HepG2 (cell line): Measurements from ENCODE around the gene SOAT1. TPM values are rescaled to one million over a fixed set of nuclear protein-coding genes. Genes with fewer than 3 reads are reported as not detected.

ENCODE experiments used
- E2F1 ChIP-seq: sonication (generic); formaldehyde crosslinking; IDR thresholded peaks from 2 replicates; pipeline ENCODE4 v1.5.0; 2020; ENCODE audit warnings: missing genetic modification reagents
- ELF1 ChIP-seq: sonication (generic); formaldehyde crosslinking; IDR thresholded peaks from 2 replicates; pipeline ENCODE4 v1.4.0; 2020; ENCODE audit warnings: missing genetic modification reagents
- ELF3 ChIP-seq: IDR thresholded peaks from 2 replicates; pipeline ENCODE4 v1.6.1; 2016; ENCODE audit warnings: missing genetic modification reagents, missing compliant biosample characterization
- ELF4 ChIP-seq: sonication (generic); formaldehyde crosslinking; IDR thresholded peaks from 2 replicates; pipeline ENCODE4 v1.5.0; 2020; ENCODE audit warnings: missing genetic modification reagents, mild to moderate bottlenecking, moderate library complexity, borderline replicate concordance
- GABPB1 ChIP-seq: IDR thresholded peaks from 2 replicates; pipeline ENCODE4 v1.6.1; 2016; ENCODE audit warnings: mild to moderate bottlenecking, missing genetic modification reagents, moderate library complexity, missing compliant biosample characterization
- IKZF5 ChIP-seq: IDR thresholded peaks from 2 replicates; pipeline ENCODE4 v1.6.1; 2018; ENCODE audit warnings: missing genetic modification reagents, mild to moderate bottlenecking, missing compliant biosample characterization
- JUND ChIP-seq: sonication (generic); formaldehyde crosslinking; IDR thresholded peaks from 2 replicates; pipeline ENCODE4 v1.8.0; 2022; ENCODE audit warnings: mild to moderate bottlenecking, missing genetic modification reagents
- KDM2A ChIP-seq: sonication (generic); formaldehyde crosslinking; IDR thresholded peaks from 2 replicates; pipeline ENCODE4 v1.4.0; 2020; ENCODE audit warnings: low read depth, missing genetic modification reagents, borderline replicate concordance
- KLF6 ChIP-seq: IDR thresholded peaks from 2 replicates; pipeline ENCODE4 v1.8.0; 2016; ENCODE audit warnings: missing biosample characterization, missing genetic modification reagents
- KMT2B ChIP-seq: IDR thresholded peaks from 2 replicates; pipeline ENCODE4 v1.6.1; 2016; ENCODE audit warnings: missing genetic modification reagents, missing compliant biosample characterization
- PHF21A ChIP-seq: sonication (generic); formaldehyde crosslinking; IDR thresholded peaks from 2 replicates; pipeline ENCODE4 v1.5.0; 2020; ENCODE audit warnings: mild to moderate bottlenecking, missing genetic modification reagents
- ZHX2 ChIP-seq, 2 experiments: sonication (generic) in 1 of 2; formaldehyde crosslinking in 1 of 2; IDR thresholded peaks; 2 replicates each; pipeline versions ENCODE4 v1.6.1 to v1.9.0; 2014 to 2022; ENCODE audit warnings: antibody characterized with exemption in 1 of 2, borderline replicate concordance in 1 of 2, inconsistent platforms in 1 of 2, low read depth in 1 of 2, missing genetic modification reagents in 1 of 2
- ZNF10 ChIP-seq: sonication (generic); formaldehyde crosslinking; IDR thresholded peaks from 2 replicates; pipeline ENCODE4 v1.4.0; 2020; ENCODE audit warnings: mild to moderate bottlenecking, low read depth, missing genetic modification reagents, borderline replicate concordance
- ZNF281 ChIP-seq: sonication (generic); formaldehyde crosslinking; IDR thresholded peaks from 2 replicates; pipeline ENCODE4 v1.4.0; 2020; ENCODE audit warnings: missing genetic modification reagents, borderline replicate concordance
- ZNF546 ChIP-seq: sonication (generic); formaldehyde crosslinking; conservative IDR thresholded peaks from 2 replicates; pipeline ENCODE4 v1.8.1; 2023; ENCODE audit warnings: mild to moderate bottlenecking, missing genetic modification reagents
- ZNF773 ChIP-seq: sonication (generic); formaldehyde crosslinking; IDR thresholded peaks from 2 replicates; pipeline ENCODE4 v1.4.0; 2020; ENCODE audit warnings: missing genetic modification reagents, borderline replicate concordance
- ZNF83 ChIP-seq: sonication (generic); formaldehyde crosslinking; IDR thresholded peaks from 2 replicates; pipeline ENCODE4 v1.4.0; 2020; ENCODE audit warnings: missing genetic modification reagents, mild to moderate bottlenecking, borderline replicate concordance
- polyA plus RNA-seq, 8 experiments: library from polyadenylated mRNA; depleted of rRNA in 3 of 8; stranded (reverse) in 7 of 8; unstranded in 1 of 8; fragments of >200 nt; fragmentation: Illumina TruSeq in 4 of 8; extraction: Trizol in 4 of 8; gene quantifications; 2 replicates each; pipeline versions ENCODE4 v1.2.1 to v1.2.3, GENCODE V29; 2011 to 2016; ENCODE audit warnings: low read depth in 4 of 8, missing spikeins in 1 of 8, mixed read lengths in 1 of 8; ENCODE audit not compliant: insufficient read depth in 1 of 8
- total RNA-seq, 5 experiments: library from RNA; depleted of rRNA; stranded (reverse); fragments of >200 nt; fragmentation: Illumina TruSeq; extraction: Trizol; gene quantifications; 2 replicates each; pipeline ENCODE4 v1.2.3, GENCODE V29; 2016; ENCODE audit warnings: low read depth in 1 of 5

SOAT1 gene
- total and polyA plus RNA-seq, 2 of the 13 experiments (the other 11 are each of a cell fraction or from before 2014, with no cell fraction given), result 22.3 to 52.0 TPM

- TF ChIP-seq KLF6 (CRISPR knock-in tag) (peak; percentile 55; the same call in 1 of the 2 replicates), ZNF83 (CRISPR knock-in tag) (no peak), ELF3 (CRISPR knock-in tag) (peak; percentile 86), ZNF10 (CRISPR knock-in tag) (no peak), PHF21A (CRISPR knock-in tag) (peak; percentile 40; the same call in 1 of the 2 replicates), ZNF773 (CRISPR knock-in tag) (0 out of 2 replicates have a peak, but pooled peaks have one; percentile 52), ELF1 (CRISPR knock-in tag) (peak; percentile 92), JUND (CRISPR knock-in tag) (no peak), IKZF5 (0 out of 2 replicates have a peak, but pooled peaks have one; percentile 20), ZNF546 (CRISPR knock-in tag) (no peak), GABPB1 (CRISPR knock-in tag) (peak; percentile 87), ZNF281 (no peak), KDM2A (CRISPR knock-in tag) (peak; percentile 68; the same call in 1 of the 2 replicates), E2F1 (CRISPR knock-in tag) (no peak), ZHX2 (IDR thresholded peaks at IDR 0.05; ENCODE audit: low read depth) (peak; percentile 72), ZHX2 (CRISPR knock-in tag; IDR thresholded peaks at IDR 0.05; ENCODE audit: borderline replicate concordance) (no peak), ELF4 (CRISPR knock-in tag) (0 out of 2 replicates have a peak, but pooled peaks have one; percentile 47), KMT2B (CRISPR knock-in tag) (peak; percentile 79)
Observed at GRCh38 chr1:179365342-179366092, 71.9 kb downstream of the SOAT1 start, which contains the start of gene AXDND1 (continued).
